Peyer's patch (tissue), 4 donors: Measurements from ENCODE around the gene LRRC26. TPM values are rescaled to one million over a fixed set of nuclear protein-coding genes. Genes with fewer than 3 reads are reported as not detected.

Source experiments
- DNase-seq, 3 donors: peaks; one replicate each; pipeline ENCODE4 v3.0.0-alpha.2; 2017 to 2019
- H3K27ac ChIP-seq, 4 donors: fragments of 200-600 bp; sonication (generic); one replicate each; pipeline ENCODE4 v1.5.1; 2016 to 2019
- H3K27me3 ChIP-seq, 2 donors: fragments of 200-600 bp; sonication (generic); one replicate each; pipeline ENCODE4 v1.5.1; 2019
- H3K36me3 ChIP-seq, 3 donors: fragments of 200-600 bp; sonication (generic); one replicate each; pipeline ENCODE4 v1.5.1; 2016 to 2019
- H3K4me1 ChIP-seq, 4 donors: fragments of 200-600 bp; sonication (generic); one replicate each; pipeline ENCODE4 v1.5.1; 2016 to 2019
- H3K4me3 ChIP-seq, 4 donors: fragments of 200-600 bp; sonication (generic); 1 replicate in 3 of 4; 2 replicates in 1 of 4; pipeline ENCODE4 v1.5.1; 2016 to 2019; ENCODE audit warnings: mild to moderate bottlenecking in 1 of 4
- H3K9me3 ChIP-seq, 4 donors: fragments of 200-600 bp; sonication (generic); one replicate each; pipeline ENCODE4 v1.5.1; 2016 to 2019; ENCODE audit warnings: mild to moderate bottlenecking in 1 of 4
- POLR2A ChIP-seq, 2 donors: fragments of 450-650 bp; IDR thresholded peaks; one replicate each; pipeline ENCODE4 v1.5.1; 2017; ENCODE audit warnings: antibody characterized with exemption in 2 of 2, mild to moderate bottlenecking in 2 of 2, moderate library complexity in 2 of 2
- total RNA-seq, 4 donors: library from RNA; depleted of rRNA; stranded (reverse); fragments of >200 nt; gene quantifications; one replicate each; pipeline ENCODE4 v1.1.0, GENCODE V29; 2016
- TF ChIP-seq, protein P1 (sequence below), 6 experiments: fragments of 450-650 bp in 4 of 6; fragments of 200-600 bp in 2 of 6; sonication (generic) in 1 of 6; IDR thresholded peaks; one replicate each; pipeline ENCODE4 v1.5.1; 2017 to 2019; ENCODE audit warnings: antibody characterized with exemption in 6 of 6, mild to moderate bottlenecking in 3 of 6, moderate library complexity in 1 of 6

The LRRC26 gene
- total RNA-seq, 4 donors from 2014 or later, result 14.5 to 45.7 (median 34.1) TPM

DNA sequence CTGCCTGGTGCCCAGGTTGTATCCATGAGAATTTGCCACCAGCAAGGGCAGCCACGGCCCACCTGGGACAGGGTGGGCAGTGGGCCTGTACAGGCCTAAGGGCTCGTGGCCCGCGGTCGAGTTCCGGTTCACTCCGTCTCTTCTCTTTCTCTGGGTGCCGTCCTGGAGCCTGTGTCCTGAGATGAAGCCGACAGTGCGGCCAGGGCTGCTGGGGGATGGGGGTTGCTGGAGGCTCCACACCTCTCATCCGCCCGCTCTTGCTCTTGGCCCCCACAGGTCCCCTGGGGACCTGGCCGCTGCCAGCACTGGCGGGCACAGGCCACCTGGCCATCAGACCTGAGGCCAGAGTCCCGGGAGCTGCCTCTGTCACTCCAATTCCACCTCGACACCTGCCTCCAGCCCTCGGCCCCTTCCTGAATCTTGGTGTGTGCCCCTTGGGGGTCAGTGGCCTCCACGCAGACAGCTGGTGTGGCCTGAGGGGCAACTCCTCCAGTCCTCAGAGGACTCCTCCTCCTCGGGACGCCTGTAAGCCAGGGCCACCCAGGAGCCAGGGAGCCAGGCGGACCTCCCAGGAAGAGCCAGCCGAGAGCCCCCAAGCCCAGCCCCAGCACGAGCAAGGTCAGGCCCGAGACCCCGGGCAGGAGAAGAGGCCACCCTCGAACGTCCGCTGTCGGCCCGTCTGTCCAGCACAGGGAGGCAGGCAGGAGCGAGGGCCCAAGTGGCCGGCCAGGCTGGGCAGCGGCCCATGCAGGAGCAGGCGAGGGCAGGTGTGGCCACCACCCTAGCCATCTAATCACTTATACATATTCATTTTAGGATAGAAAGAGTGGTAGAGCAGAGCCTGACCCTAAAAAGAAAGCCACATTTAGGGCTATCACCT, 5.2 kb downstream of the LRRC26 start:
- no peak overlapping the region for H3K4me3 ChIP-seq
- no peak overlapping the region for H3K27ac ChIP-seq
- peaks cover 0 to 3% (median 0%) of the 10 kb centered on the region in 4 donors for H3K9me3 ChIP-seq
- peaks cover 6 to 51% (median 24%) of the 10 kb centered on the region in 4 donors for H3K4me1 ChIP-seq
- no peaks in the 10 kb centered on the region for H3K36me3 ChIP-seq
- DNase-seq, result no peak
- TF ChIP-seq, protein P1, sequence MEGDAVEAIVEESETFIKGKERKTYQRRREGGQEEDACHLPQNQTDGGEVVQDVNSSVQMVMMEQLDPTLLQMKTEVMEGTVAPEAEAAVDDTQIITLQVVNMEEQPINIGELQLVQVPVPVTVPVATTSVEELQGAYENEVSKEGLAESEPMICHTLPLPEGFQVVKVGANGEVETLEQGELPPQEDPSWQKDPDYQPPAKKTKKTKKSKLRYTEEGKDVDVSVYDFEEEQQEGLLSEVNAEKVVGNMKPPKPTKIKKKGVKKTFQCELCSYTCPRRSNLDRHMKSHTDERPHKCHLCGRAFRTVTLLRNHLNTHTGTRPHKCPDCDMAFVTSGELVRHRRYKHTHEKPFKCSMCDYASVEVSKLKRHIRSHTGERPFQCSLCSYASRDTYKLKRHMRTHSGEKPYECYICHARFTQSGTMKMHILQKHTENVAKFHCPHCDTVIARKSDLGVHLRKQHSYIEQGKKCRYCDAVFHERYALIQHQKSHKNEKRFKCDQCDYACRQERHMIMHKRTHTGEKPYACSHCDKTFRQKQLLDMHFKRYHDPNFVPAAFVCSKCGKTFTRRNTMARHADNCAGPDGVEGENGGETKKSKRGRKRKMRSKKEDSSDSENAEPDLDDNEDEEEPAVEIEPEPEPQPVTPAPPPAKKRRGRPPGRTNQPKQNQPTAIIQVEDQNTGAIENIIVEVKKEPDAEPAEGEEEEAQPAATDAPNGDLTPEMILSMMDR (IDR thresholded peaks at IDR 0.05), result no peak
- peaks cover 0 to 82% of the 10 kb centered on the region in 2 donors for H3K27me3 ChIP-seq

DNA sequence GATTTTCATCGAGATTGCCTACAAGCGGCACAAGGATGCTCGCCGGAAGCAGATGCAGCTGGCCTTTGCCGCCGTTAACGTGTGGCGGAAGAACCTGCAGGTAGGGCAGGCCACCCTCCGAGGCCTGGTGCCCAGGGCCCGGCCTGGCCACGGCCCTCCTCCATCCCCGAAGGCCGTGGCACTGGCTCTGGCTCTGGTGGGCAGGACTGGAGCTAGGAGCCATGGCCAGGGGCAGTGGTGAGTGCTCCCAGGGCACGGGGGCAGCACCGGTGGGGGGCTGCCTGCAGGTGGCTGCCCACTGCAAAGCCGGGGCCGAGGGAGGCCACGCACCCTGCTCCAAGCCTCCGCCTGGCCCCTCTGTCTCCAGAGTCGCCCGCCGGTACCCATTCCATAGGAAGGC, 6.0 kb downstream of the LRRC26 start:
- Histone ChIP-seq H3K4me1 (peaks cover 6 to 43% (median 18%) of the 10 kb centered on the region in 4 donors), H3K9me3 (peaks cover 0 to 3% (median 0%) of the 10 kb centered on the region in 4 donors), H3K4me3 (no peak overlapping the region), H3K36me3 (no peaks in the 10 kb centered on the region), H3K27me3 (peaks cover 0 to 83% of the 10 kb centered on the region in 2 donors), H3K27ac (no peak overlapping the region)
- no peak for DNase-seq
- TF ChIP-seq, protein P1 (IDR thresholded peaks at IDR 0.05), result no peak
- no peak for TF ChIP-seq POLR2A (IDR thresholded peaks at IDR 0.05)

DNA sequence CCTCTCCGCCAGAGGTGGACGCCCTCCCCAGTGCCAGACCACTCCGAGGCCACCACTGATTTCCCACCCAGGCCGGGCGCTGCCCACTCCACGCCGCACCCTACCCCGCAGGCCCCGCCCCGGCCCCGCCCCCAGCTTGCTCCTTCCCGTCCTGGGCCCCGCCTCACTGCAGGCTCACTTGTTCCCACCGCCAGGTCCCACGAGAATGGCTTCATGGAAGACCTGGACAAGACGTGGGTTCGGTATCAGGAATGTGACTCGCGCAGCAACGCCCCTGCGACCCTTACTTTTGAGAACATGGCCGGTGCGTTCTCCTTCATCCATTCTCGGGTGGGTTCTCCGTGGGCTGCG, 6.5 kb downstream of the LRRC26 start:
- H3K27me3 ChIP-seq, result peaks cover 0 to 83% of the 10 kb centered on the region in 2 donors
- H3K27ac ChIP-seq, result no peak overlapping the region

DNA sequence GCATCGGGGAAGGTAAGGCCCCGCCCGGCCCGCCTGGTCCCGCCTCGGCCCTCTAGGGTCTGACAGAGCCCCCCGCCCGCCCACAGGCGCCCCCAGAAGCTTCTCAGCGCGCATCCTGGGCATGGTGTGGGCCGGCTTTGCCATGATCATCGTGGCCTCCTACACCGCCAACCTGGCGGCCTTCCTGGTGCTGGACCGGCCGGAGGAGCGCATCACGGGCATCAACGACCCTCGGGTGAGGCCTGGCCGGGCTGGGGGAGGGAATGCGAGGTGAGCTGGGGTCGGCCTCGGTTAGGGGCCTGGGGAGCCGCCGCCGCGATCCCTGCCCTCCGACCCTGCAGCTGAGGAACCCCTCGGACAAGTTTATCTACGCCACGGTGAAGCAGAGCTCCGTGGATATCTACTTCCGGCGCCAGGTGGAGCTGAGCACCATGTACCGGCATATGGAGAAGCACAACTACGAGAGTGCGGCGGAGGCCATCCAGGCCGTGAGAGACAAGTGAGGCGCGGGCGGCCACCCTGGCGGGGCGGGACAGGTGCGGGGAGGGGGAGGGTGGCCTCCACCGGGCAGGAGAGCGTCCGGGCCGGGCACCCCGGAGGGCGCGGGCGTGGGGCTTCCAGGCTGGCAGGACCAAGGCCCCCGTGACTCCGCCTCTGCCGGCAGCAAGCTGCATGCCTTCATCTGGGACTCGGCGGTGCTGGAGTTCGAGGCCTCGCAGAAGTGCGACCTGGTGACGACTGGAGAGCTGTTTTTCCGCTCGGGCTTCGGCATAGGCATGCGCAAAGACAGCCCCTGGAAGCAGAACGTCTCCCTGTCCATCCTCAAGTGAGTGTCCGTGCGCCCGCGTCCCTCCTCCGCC, 7.1 kb downstream of the LRRC26 start:
- Histone ChIP-seq H3K27me3 (peaks cover 0 to 79% of the 10 kb centered on the region in 2 donors), H3K4me3 (peak overlapping the region in 3 of 4 donors; percentile 15 to 28 (median 18)), H3K27ac (peak overlapping the region in 1 of 4 donors; percentile 25), H3K4me1 (peaks cover 0 to 33% (median 9%) of the 10 kb centered on the region in 4 donors), H3K9me3 (no peaks in the 10 kb centered on the region), H3K36me3 (no peaks in the 10 kb centered on the region)
- DNase-seq, result peak in 2 of 3 donors; percentile 72 to 73
- TF ChIP-seq, protein P1 (IDR thresholded peaks at IDR 0.05), result peak in 3 of 6 experiments; percentile 35 to 48 (median 36)
- TF ChIP-seq POLR2A (IDR thresholded peaks at IDR 0.05), result no peak

More for the DNA sequence above, 6.5 kb downstream of the LRRC26 start:
- H3K4me1 ChIP-seq, result peaks cover 6 to 39% (median 15%) of the 10 kb centered on the region in 4 donors
- DNase-seq, result no peak
- H3K9me3 ChIP-seq, result no peaks in the 10 kb centered on the region
- H3K36me3 ChIP-seq, result no peaks in the 10 kb centered on the region
- peak overlapping the region in 3 of 4 donors; percentile 15 to 28 (median 18) for H3K4me3 ChIP-seq
- TF ChIP-seq, protein P1 (IDR thresholded peaks at IDR 0.05), result no peak
- no peak for TF ChIP-seq POLR2A (IDR thresholded peaks at IDR 0.05)
